T-helper 2 cell treated with Interferon-gamma antibody and Interleukin-4, amounts not matched to agents 5 μg/mL and 100 μg/mL, for 36 hours (primary cell): ENCODE results near the gene CCDC191.
A peak's percentile ranks its signal among the peaks of the same experiment; 100 is the strongest.

Experiments
- DNase-seq: peaks from one replicate; pipeline ENCODE4 v3.0.0; 2021; ENCODE audit warnings: low spot score
- H3K27ac Mint-ChIP-seq: one replicate; pipeline ENCODE4 v1.8.0; 2021; ENCODE audit warnings: mild to moderate bottlenecking, mixed read lengths
- H3K27me3 Mint-ChIP-seq: one replicate; pipeline ENCODE4 v1.8.0; 2021; ENCODE audit warnings: low read depth, mixed read lengths
- H3K36me3 Mint-ChIP-seq: one replicate; pipeline ENCODE4 v1.8.0; 2021; ENCODE audit warnings: low read depth, mixed read lengths
- H3K4me1 Mint-ChIP-seq: one replicate; pipeline ENCODE4 v1.8.0; 2021; ENCODE audit warnings: low read depth, mixed read lengths
- H3K4me3 Mint-ChIP-seq: one replicate; pipeline ENCODE4 v1.8.0; 2022; ENCODE audit warnings: mild to moderate bottlenecking, moderate library complexity, mixed read lengths
- H3K9me3 Mint-ChIP-seq: one replicate; pipeline ENCODE4 v1.8.0; 2021; ENCODE audit warnings: mixed read lengths

CCDC191 gene

GRCh38 chr3:114079761-114080160 lies 23.4 kb upstream of the CCDC191 start:
- Mint-ChIP-seq H3K27ac (no peak overlapping the region), H3K4me3 (no peak overlapping the region), H3K36me3 (peaks cover 42% of the 10 kb centered on the region), H3K27me3 (no peaks in the 10 kb centered on the region), H3K4me1 (no peaks in the 10 kb centered on the region), H3K9me3 (no peaks in the 10 kb centered on the region)
- no peak for DNase-seq

- Mint-ChIP-seq H3K4me3 (no peak overlapping the region), H3K36me3 (peaks cover 45% of the 10 kb centered on the region), H3K27me3 (no peaks in the 10 kb centered on the region), H3K27ac (no peak overlapping the region), H3K4me1 (no peaks in the 10 kb centered on the region), H3K9me3 (no peaks in the 10 kb centered on the region)
- no peak for DNase-seq
Observed at GRCh38 chr3:114078126-114078525, 21.8 kb upstream of the CCDC191 start.

- Mint-ChIP-seq H3K9me3 (no peaks in the 10 kb centered on the region), H3K4me3 (no peak overlapping the region), H3K36me3 (peaks cover 49% of the 10 kb centered on the region), H3K27ac (no peak overlapping the region), H3K27me3 (no peaks in the 10 kb centered on the region), H3K4me1 (no peaks in the 10 kb centered on the region)
- no peak for DNase-seq
Observed at GRCh38 chr3:114076711-114077110, 20.4 kb upstream of the CCDC191 start.

- peaks cover 40% of the 10 kb centered on the region for H3K36me3 Mint-ChIP-seq
- no peaks in the 10 kb centered on the region for H3K4me1 Mint-ChIP-seq
- no peak overlapping the region for H3K27ac Mint-ChIP-seq
- H3K4me3 Mint-ChIP-seq = no peak overlapping the region
- DNase-seq = no peak
- H3K9me3 Mint-ChIP-seq = no peaks in the 10 kb centered on the region
- H3K27me3 Mint-ChIP-seq = no peaks in the 10 kb centered on the region
Observed at GRCh38 chr3:114071786-114072185, 15.5 kb upstream of the CCDC191 start.

GRCh38 chr3:114068336-114068735 lies 12.0 kb upstream of the CCDC191 start:
- H3K9me3 Mint-ChIP-seq = no peaks in the 10 kb centered on the region
- no peak overlapping the region for H3K27ac Mint-ChIP-seq
- H3K36me3 Mint-ChIP-seq = peaks cover 43% of the 10 kb centered on the region
- no peaks in the 10 kb centered on the region for H3K27me3 Mint-ChIP-seq
- no peak overlapping the region for H3K4me3 Mint-ChIP-seq
- no peak for DNase-seq
- no peaks in the 10 kb centered on the region for H3K4me1 Mint-ChIP-seq

- Mint-ChIP-seq H3K9me3 (no peaks in the 10 kb centered on the region), H3K27me3 (no peaks in the 10 kb centered on the region), H3K4me1 (peaks cover 2% of the 10 kb centered on the region), H3K36me3 (peaks cover 41% of the 10 kb centered on the region), H3K27ac (no peak overlapping the region), H3K4me3 (no peak overlapping the region)
- DNase-seq = no peak
Observed at GRCh38 chr3:114067804-114068203, 11.5 kb upstream of the CCDC191 start.

- DNase-seq = no peak
- no peaks in the 10 kb centered on the region for H3K9me3 Mint-ChIP-seq
- no peak overlapping the region for H3K27ac Mint-ChIP-seq
- peaks cover 15% of the 10 kb centered on the region for H3K36me3 Mint-ChIP-seq
- H3K4me1 Mint-ChIP-seq = peaks cover 26% of the 10 kb centered on the region
- no peak overlapping the region for H3K4me3 Mint-ChIP-seq
- H3K27me3 Mint-ChIP-seq = no peaks in the 10 kb centered on the region
Observed at GRCh38 chr3:114060906-114061655, 4.8 kb upstream of the CCDC191 start.

- Mint-ChIP-seq H3K4me1 (peaks cover 35% of the 10 kb centered on the region), H3K27ac (no peak overlapping the region), H3K9me3 (no peaks in the 10 kb centered on the region), H3K36me3 (peaks cover 5% of the 10 kb centered on the region), H3K4me3 (peak overlapping the region; percentile 91), H3K27me3 (no peaks in the 10 kb centered on the region)
- no peak for DNase-seq
Observed at GRCh38 chr3:114058646-114059045, 2.3 kb upstream of the CCDC191 start.

GRCh38 chr3:114057011-114057347 lies 653 bp upstream of the CCDC191 start:
- Mint-ChIP-seq H3K4me3 (peak overlapping the region; percentile 91), H3K27ac (peak overlapping the region; percentile 94), H3K36me3 (peaks cover 5% of the 10 kb centered on the region), H3K27me3 (no peaks in the 10 kb centered on the region), H3K4me1 (peaks cover 29% of the 10 kb centered on the region), H3K9me3 (no peaks in the 10 kb centered on the region)
- DNase-seq = peak; percentile 8

GRCh38 chr3:114052216-114052615 lies 4.1 kb downstream of the CCDC191 start:
- Mint-ChIP-seq H3K27me3 (peaks cover 5% of the 10 kb centered on the region), H3K36me3 (peaks cover 1% of the 10 kb centered on the region), H3K27ac (no peak overlapping the region), H3K4me1 (peaks cover 10% of the 10 kb centered on the region), H3K4me3 (no peak overlapping the region), H3K9me3 (no peaks in the 10 kb centered on the region)
- DNase-seq = no peak

GRCh38 chr3:114043205-114043604 lies 13.1 kb downstream of the CCDC191 start:
- H3K36me3 Mint-ChIP-seq = no peaks in the 10 kb centered on the region

GRCh38 chr3:114035896-114036295 lies 20.4 kb downstream of the CCDC191 start:
- no peak for DNase-seq
- Mint-ChIP-seq H3K27me3 (no peaks in the 10 kb centered on the region), H3K36me3 (no peaks in the 10 kb centered on the region), H3K27ac (no peak overlapping the region), H3K4me3 (no peak overlapping the region), H3K9me3 (no peaks in the 10 kb centered on the region), H3K4me1 (peaks cover 2% of the 10 kb centered on the region)

More at GRCh38 chr3:114043205-114043604, 13.1 kb downstream of the CCDC191 start:
- H3K4me3 Mint-ChIP-seq = no peak overlapping the region
- H3K27me3 Mint-ChIP-seq = peaks cover 11% of the 10 kb centered on the region
- no peak for DNase-seq
- H3K27ac Mint-ChIP-seq = no peak overlapping the region
- no peaks in the 10 kb centered on the region for H3K4me1 Mint-ChIP-seq
- H3K9me3 Mint-ChIP-seq = no peaks in the 10 kb centered on the region

- H3K27me3 Mint-ChIP-seq = no peaks in the 10 kb centered on the region
- DNase-seq = no peak
- no peak overlapping the region for H3K27ac Mint-ChIP-seq
- no peak overlapping the region for H3K4me3 Mint-ChIP-seq
- peaks cover 2% of the 10 kb centered on the region for H3K4me1 Mint-ChIP-seq
- H3K36me3 Mint-ChIP-seq = no peaks in the 10 kb centered on the region
- H3K9me3 Mint-ChIP-seq = no peaks in the 10 kb centered on the region
Observed at GRCh38 chr3:114034787-114035545, 21.4 kb downstream of the CCDC191 start.

- Mint-ChIP-seq H3K27ac (no peak overlapping the region), H3K4me1 (peaks cover 2% of the 10 kb centered on the region), H3K27me3 (no peaks in the 10 kb centered on the region), H3K4me3 (no peak overlapping the region), H3K9me3 (no peaks in the 10 kb centered on the region), H3K36me3 (no peaks in the 10 kb centered on the region)
- no peak for DNase-seq
Observed at GRCh38 chr3:114034211-114034610, 22.1 kb downstream of the CCDC191 start.
